Activated B cell treated with CpG ODN at 0.5 μM for 24 hours (primary cell): ENCODE results near the gene AFAP1L2. TPM values are rescaled to one million over a fixed set of nuclear protein-coding genes. Genes with fewer than 3 reads are reported as not detected.

Source experiments
- ATAC-seq: fragments of 200-7000 bp; cut with Tn5 transposase; one replicate; pipeline ENCODE4 v1.10.0; 2021; ENCODE audit warnings: low read depth, mild to moderate bottlenecking, moderate library complexity
- CTCF ChIA-PET: fragments of 350-600 bp; sonication (Branson Sonifier 250); formaldehyde crosslinking; loops from one replicate; lab custom pipeline; 2021; ENCODE audit warnings: antibody characterized with exemption; lab: Charles Lee
- POLR2A ChIA-PET: fragments of 350-600 bp; sonication (Branson Sonifier 250); formaldehyde crosslinking; loops from one replicate; lab custom pipeline; 2021; ENCODE audit warnings: antibody characterized with exemption; lab: Charles Lee
- DNase-seq: peaks from one replicate; pipeline ENCODE4 v3.0.0; 2022
- H3K27ac Mint-ChIP-seq: one replicate; pipeline ENCODE4 v1.8.0; 2020; ENCODE audit warnings: mixed read lengths
- H3K27me3 Mint-ChIP-seq: one replicate; pipeline ENCODE4 v1.8.0; 2021; ENCODE audit warnings: mixed read lengths
- H3K36me3 Mint-ChIP-seq: one replicate; pipeline ENCODE4 v1.8.0; 2021; ENCODE audit warnings: low read depth, mixed read lengths
- H3K4me1 Mint-ChIP-seq: one replicate; pipeline ENCODE4 v1.8.0; 2021; ENCODE audit warnings: mixed read lengths
- H3K4me3 Mint-ChIP-seq: one replicate; pipeline ENCODE4 v1.8.0; 2020; ENCODE audit warnings: mild to moderate bottlenecking, mixed read lengths
- H3K9me3 Mint-ChIP-seq: one replicate; pipeline ENCODE4 v1.8.0; 2020; ENCODE audit warnings: mixed read lengths
- CTCF ChIP-seq: fragments of 200-600 bp; IDR thresholded peaks from one replicate; pipeline ENCODE4 v1.8.0; 2022; ENCODE audit warnings: antibody characterized with exemption, mild to moderate bottlenecking
- intact Hi-C: fragments of 100-400 bp; cut with micrococcal nuclease; formaldehyde crosslinking; loops from one replicate; pipeline ENCODE4 v1.15.1; 2024
- total RNA-seq: library from RNA; stranded (reverse); gene quantifications from 2 replicates; pipeline ENCODE4 v1.2.3, GENCODE V29; 2022

The AFAP1L2 gene
- total RNA-seq, 1 donor from 2014 or later: 0.89 TPM

GRCh38 chr10:114281006-114281405 lies 123.3 kb downstream of the AFAP1L2 start:
- CTCF ChIA-PET: no interaction called here
- H3K27me3 Mint-ChIP-seq: peaks cover 4% of the 10 kb centered on the region
- ATAC-seq (no peak), DNase-seq (no peak)
- POLR2A ChIA-PET: no interaction called here
- intact Hi-C loops: no loop called here
- TF ChIP-seq CTCF: no peak
- H3K9me3 Mint-ChIP-seq: no peaks in the 10 kb centered on the region
- no peaks in the 10 kb centered on the region for H3K4me1 Mint-ChIP-seq
- H3K36me3 Mint-ChIP-seq: no peaks in the 10 kb centered on the region
- no peak overlapping the region for H3K4me3 Mint-ChIP-seq
- no peak overlapping the region for H3K27ac Mint-ChIP-seq

DNA sequence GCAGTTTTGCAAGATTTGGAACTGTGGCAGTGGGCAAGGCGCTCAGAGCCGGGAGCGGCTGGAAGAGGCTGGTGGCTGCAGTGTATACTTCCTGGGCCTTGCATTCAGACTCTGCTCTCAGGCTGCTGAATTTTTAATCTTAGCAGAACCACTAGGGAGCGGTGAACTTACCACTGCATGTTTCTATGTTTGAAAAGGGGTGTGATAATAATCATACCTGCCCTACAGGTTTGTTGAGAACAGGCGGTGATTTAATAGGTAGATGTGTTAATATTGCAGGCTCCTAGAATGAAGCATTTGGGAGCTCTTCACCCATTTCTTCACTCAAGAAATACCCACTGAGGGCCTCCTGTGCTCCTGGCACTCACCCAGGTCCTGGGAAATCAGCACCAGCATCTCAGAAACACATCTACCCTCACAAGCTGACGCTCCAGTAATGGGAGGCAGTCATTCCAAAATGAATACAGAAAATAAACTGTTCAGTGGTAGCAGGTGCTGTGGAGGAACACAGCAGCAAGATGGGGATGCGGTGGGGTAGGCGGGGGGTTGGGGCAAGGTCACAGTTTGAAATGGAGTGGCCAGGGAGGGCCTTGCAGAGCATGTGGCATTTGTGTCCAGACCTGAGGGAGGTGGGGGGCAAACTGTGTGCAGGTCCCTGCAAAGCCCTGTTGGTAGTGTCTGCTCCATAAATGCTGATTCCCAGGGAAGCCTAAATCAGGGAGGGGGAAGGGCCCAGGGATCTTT lies 124.2 kb downstream of the AFAP1L2 start:
- Mint-ChIP-seq H3K4me3 (no peak overlapping the region), H3K4me1 (no peaks in the 10 kb centered on the region), H3K27ac (no peak overlapping the region), H3K36me3 (no peaks in the 10 kb centered on the region), H3K27me3 (peaks cover 4% of the 10 kb centered on the region), H3K9me3 (no peaks in the 10 kb centered on the region)
- ChIA-PET CTCF (no interaction called here), POLR2A (no interaction called here)
- intact Hi-C loops: no loop called here
- ATAC-seq (no peak), DNase-seq (no peak)
- no peak for TF ChIP-seq CTCF

DNA sequence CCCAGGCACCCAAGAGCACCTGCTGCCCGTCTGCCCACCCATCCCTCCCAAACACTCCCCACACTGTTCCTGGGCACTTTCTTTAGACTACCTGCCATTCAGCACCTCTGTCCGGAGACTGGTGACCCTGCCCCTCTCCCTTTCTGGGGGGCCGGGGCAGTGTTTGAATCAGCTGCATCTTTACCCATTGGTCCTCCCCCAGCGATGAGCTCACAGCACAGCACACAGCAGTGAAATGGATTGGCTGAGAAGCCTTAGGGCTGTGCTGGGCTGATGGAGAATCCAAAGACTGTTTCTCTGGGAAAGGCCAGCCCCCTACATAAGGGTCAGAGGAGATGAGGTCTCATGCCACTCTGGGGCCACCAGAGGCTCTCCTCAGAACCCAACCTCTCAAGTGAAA lies 125.0 kb downstream of the AFAP1L2 start:
- ChIA-PET CTCF (no interaction called here), POLR2A (no interaction called here)
- H3K27ac Mint-ChIP-seq: no peak overlapping the region
- H3K4me1 Mint-ChIP-seq: no peaks in the 10 kb centered on the region
- no peaks in the 10 kb centered on the region for H3K36me3 Mint-ChIP-seq
- H3K9me3 Mint-ChIP-seq: no peaks in the 10 kb centered on the region
- TF ChIP-seq CTCF: no peak
- H3K27me3 Mint-ChIP-seq: peaks cover 4% of the 10 kb centered on the region
- no peak for ATAC-seq
- DNase-seq: no peak
- H3K4me3 Mint-ChIP-seq: no peak overlapping the region
- intact Hi-C loops: no loop called here

GRCh38 chr10:114278884-114279191 lies 125.5 kb downstream of the AFAP1L2 start:
- no peaks in the 10 kb centered on the region for H3K4me1 Mint-ChIP-seq
- no peak for ATAC-seq
- H3K4me3 Mint-ChIP-seq: no peak overlapping the region
- H3K9me3 Mint-ChIP-seq: no peaks in the 10 kb centered on the region
- CTCF ChIA-PET: no interaction called here
- TF ChIP-seq CTCF: no peak
- no peak overlapping the region for H3K27ac Mint-ChIP-seq
- no peaks in the 10 kb centered on the region for H3K36me3 Mint-ChIP-seq
- intact Hi-C loops: no loop called here
- POLR2A ChIA-PET: no interaction called here
- H3K27me3 Mint-ChIP-seq: peaks cover 4% of the 10 kb centered on the region
- no peak for DNase-seq

GRCh38 chr10:114278140-114278883 lies 126.0 kb downstream of the AFAP1L2 start:
- H3K4me1 Mint-ChIP-seq: no peaks in the 10 kb centered on the region

More at GRCh38 chr10:114278140-114278883, 126.0 kb downstream of the AFAP1L2 start:
- POLR2A ChIA-PET: no interaction called here
- no peak for TF ChIP-seq CTCF
- DNase-seq (no peak), ATAC-seq (no peak)
- CTCF ChIA-PET: no interaction called here
- Mint-ChIP-seq H3K9me3 (no peaks in the 10 kb centered on the region), H3K36me3 (no peaks in the 10 kb centered on the region), H3K27ac (no peak overlapping the region), H3K4me3 (no peak overlapping the region), H3K27me3 (peaks cover 4% of the 10 kb centered on the region)
- intact Hi-C loops: no loop called here
